ENCODE measurements around the gene GTF2IRD2.
"Not testable (repeated sequence)": the region's sequence is repeated elsewhere in the genome, so short reads cannot be mapped to it uniquely, and the experiment has no call there.

The GTF2IRD2 gene

DNA sequence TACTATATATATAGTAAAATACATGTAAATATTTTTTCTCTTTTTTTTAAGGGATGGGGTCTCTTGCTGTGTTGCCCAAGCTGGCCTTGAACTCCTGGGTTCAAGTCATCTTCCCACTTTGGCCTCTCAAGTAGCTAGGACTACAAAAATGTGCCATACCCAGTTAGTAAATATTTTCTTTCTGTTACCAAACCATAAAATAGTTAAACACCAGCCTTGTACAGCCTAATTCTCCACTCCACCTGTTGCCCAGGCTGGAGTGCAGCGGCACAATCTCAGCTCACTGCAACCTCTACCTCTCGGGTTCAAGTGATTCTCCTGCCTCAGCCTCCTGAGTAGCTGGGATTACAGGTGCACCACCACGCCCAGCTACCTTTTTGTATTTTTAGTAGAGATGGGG is 33.9 kb upstream of the GTF2IRD2 start:
- no CpG with 5 or more reads among the region's 3 CpGs for WGBS

DNA sequence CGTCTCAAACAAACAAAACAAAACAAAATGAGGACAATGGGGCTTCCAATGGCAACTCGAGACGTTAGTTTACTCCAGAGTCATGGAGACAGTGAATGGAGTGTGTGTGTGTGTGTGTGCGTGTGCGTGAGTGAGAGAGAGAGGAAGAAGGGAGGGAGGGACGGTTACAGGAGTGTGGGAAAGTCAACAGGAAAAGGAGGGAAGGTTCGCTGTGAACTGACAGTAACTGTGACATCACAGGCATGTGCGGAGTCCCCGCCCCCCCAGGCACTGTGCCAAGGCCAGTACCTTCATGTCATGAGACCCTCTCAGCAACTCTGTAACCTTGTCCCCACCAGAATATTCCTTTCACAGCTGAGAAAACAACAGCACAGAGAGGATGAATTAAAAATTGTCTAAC is 30.7 kb upstream of the GTF2IRD2 start:
- H2AK5ac ChIP-seq (ENCODE audit: low read length, severe bottlenecking); H3K27me3 ChIP-seq (ENCODE audit: control insufficient read depth in 1 of 2, insufficient read depth in 1 of 2, low read length in 2 of 2); H2BK5ac ChIP-seq (ENCODE audit: low read depth, low read length, poor library complexity, severe bottlenecking); H2BK15ac ChIP-seq (ENCODE audit: low read depth, poor library complexity, severe bottlenecking); H3K4me1 ChIP-seq (ENCODE audit: control insufficient read depth, insufficient read depth, low read depth, low read length); H3K9me3 ChIP-seq (ENCODE audit: control insufficient read depth, low read length); H4K8ac ChIP-seq (ENCODE audit: low read length); H3K23ac ChIP-seq (ENCODE audit: low read length in 2 of 2); H3K4me3 ChIP-seq (ENCODE audit: insufficient read depth in 1 of 2, low read depth in 1 of 2, low read length in 2 of 2); H4K91ac ChIP-seq (ENCODE audit: low read length); H3K79me1 ChIP-seq (replicated peaks; ENCODE audit: low read length, poor library complexity, severe bottlenecking); H3K4me2 ChIP-seq (ENCODE audit: low read length, poor library complexity, severe bottlenecking); H2BK120ac ChIP-seq (ENCODE audit: low read depth, low read length); H3K14ac ChIP-seq (ENCODE audit: low read length in 2 of 2); H3K36me3 ChIP-seq (ENCODE audit: control insufficient read depth in 1 of 2, insufficient read depth in 2 of 2, low read depth in 1 of 2, low read length in 2 of 2); H3K4ac ChIP-seq (ENCODE audit: low read depth in 1 of 2, low read length in 2 of 2); H3K27ac ChIP-seq (ENCODE audit: low read length, poor library complexity, severe bottlenecking); H3K18ac ChIP-seq (ENCODE audit: low read depth in 1 of 2, low read length in 2 of 2); H3K9ac ChIP-seq (ENCODE audit: low read length); H2AFZ ChIP-seq (ENCODE audit: low read depth, low read length); DNase-seq; H2BK12ac ChIP-seq (ENCODE audit: low read length in 2 of 2): not testable (repeated sequence)
- WGBS = no CpG with 5 or more reads among the region's 9 CpGs

More for the DNA sequence above, 33.9 kb upstream of the GTF2IRD2 start:
- not testable (repeated sequence) for H3K79me1 ChIP-seq (replicated peaks; ENCODE audit: low read length, poor library complexity, severe bottlenecking); H3K14ac ChIP-seq (ENCODE audit: low read length in 2 of 2); H2BK15ac ChIP-seq (ENCODE audit: low read depth, poor library complexity, severe bottlenecking); H3K4ac ChIP-seq (ENCODE audit: low read depth in 1 of 2, low read length in 2 of 2); H2BK120ac ChIP-seq (ENCODE audit: low read depth, low read length); H2BK12ac ChIP-seq (ENCODE audit: low read length in 2 of 2); H4K91ac ChIP-seq (ENCODE audit: low read length); H3K4me1 ChIP-seq (ENCODE audit: control insufficient read depth, insufficient read depth, low read depth, low read length); H3K9ac ChIP-seq (ENCODE audit: low read length); H3K4me2 ChIP-seq (ENCODE audit: low read length, poor library complexity, severe bottlenecking); H3K27me3 ChIP-seq (ENCODE audit: control insufficient read depth in 1 of 2, insufficient read depth in 1 of 2, low read length in 2 of 2); H3K27ac ChIP-seq (ENCODE audit: low read length, poor library complexity, severe bottlenecking); H3K23ac ChIP-seq (ENCODE audit: low read length in 2 of 2); DNase-seq; H3K4me3 ChIP-seq (ENCODE audit: insufficient read depth in 1 of 2, low read depth in 1 of 2, low read length in 2 of 2); H3K9me3 ChIP-seq (ENCODE audit: control insufficient read depth, low read length); H3K18ac ChIP-seq (ENCODE audit: low read depth in 1 of 2, low read length in 2 of 2); H2AK5ac ChIP-seq (ENCODE audit: low read length, severe bottlenecking); H2BK5ac ChIP-seq (ENCODE audit: low read depth, low read length, poor library complexity, severe bottlenecking); H3K36me3 ChIP-seq (ENCODE audit: control insufficient read depth in 1 of 2, insufficient read depth in 2 of 2, low read depth in 1 of 2, low read length in 2 of 2); H4K8ac ChIP-seq (ENCODE audit: low read length); H2AFZ ChIP-seq (ENCODE audit: low read depth, low read length)

DNA sequence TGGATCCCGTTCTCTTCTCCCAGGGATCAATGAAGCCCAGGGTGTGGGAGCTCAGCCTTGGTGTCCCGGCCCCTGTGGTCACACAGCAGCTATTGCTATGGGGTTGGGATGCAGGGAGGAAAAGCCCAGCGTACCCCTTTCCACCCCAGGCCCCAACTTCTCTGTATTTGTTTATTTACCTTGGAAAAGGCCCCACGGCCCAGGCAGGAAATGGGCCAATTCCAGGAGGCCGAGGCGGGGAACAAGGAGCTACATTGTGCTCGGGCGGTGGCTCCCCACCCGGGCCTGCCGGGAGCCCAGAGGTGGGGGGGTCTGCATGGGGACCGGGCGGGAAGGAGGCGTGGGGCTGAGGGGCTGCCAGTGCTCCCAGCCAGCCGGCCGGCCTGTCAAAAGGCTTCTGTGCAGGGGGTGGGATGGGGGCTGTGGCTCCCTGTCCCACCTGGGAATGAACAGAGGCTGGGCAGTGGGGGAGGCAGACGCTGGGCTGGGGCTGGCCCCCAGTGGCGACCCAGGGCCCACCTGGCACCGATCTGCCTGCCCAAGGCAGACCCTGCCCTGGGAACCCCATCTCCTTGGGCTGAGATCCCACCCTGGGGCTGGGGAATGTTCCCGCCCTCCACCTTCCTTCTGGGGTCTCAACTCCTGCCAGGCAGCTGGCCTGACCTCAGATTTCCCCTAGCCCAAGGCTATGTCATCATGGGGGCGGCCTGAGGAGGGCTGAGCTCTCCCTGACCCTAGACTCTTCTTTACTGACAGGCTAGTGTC is 23.5 kb upstream of the GTF2IRD2 start:
- H2BK5ac ChIP-seq (ENCODE audit: low read depth, low read length, poor library complexity, severe bottlenecking); H3K9ac ChIP-seq (ENCODE audit: low read length); H3K14ac ChIP-seq (ENCODE audit: low read length in 2 of 2); H3K4me3 ChIP-seq (ENCODE audit: insufficient read depth in 1 of 2, low read depth in 1 of 2, low read length in 2 of 2); H3K9me3 ChIP-seq (ENCODE audit: control insufficient read depth, low read length); H3K4me1 ChIP-seq (ENCODE audit: control insufficient read depth, insufficient read depth, low read depth, low read length); H2AK5ac ChIP-seq (ENCODE audit: low read length, severe bottlenecking); H3K79me1 ChIP-seq (replicated peaks; ENCODE audit: low read length, poor library complexity, severe bottlenecking); H3K27ac ChIP-seq (ENCODE audit: low read length, poor library complexity, severe bottlenecking); H2BK15ac ChIP-seq (ENCODE audit: low read depth, poor library complexity, severe bottlenecking); H3K4ac ChIP-seq (ENCODE audit: low read depth in 1 of 2, low read length in 2 of 2); H2BK12ac ChIP-seq (ENCODE audit: low read length in 2 of 2); H3K36me3 ChIP-seq (ENCODE audit: control insufficient read depth in 1 of 2, insufficient read depth in 2 of 2, low read depth in 1 of 2, low read length in 2 of 2); H4K91ac ChIP-seq (ENCODE audit: low read length); H2AFZ ChIP-seq (ENCODE audit: low read depth, low read length); H2BK120ac ChIP-seq (ENCODE audit: low read depth, low read length); H3K27me3 ChIP-seq (ENCODE audit: control insufficient read depth in 1 of 2, insufficient read depth in 1 of 2, low read length in 2 of 2); H3K4me2 ChIP-seq (ENCODE audit: low read length, poor library complexity, severe bottlenecking); H3K23ac ChIP-seq (ENCODE audit: low read length in 2 of 2); DNase-seq: not testable (repeated sequence)
- H3K18ac ChIP-seq (ENCODE audit: low read depth in 1 of 2, low read length in 2 of 2) = peak overlapping the region in 1 of 2 experiments; percentile 18
- 51% methylated on average over 4 of the region's 20 CpGs for WGBS
- peak overlapping the region; percentile 60 for H4K8ac ChIP-seq (ENCODE audit: low read length)

DNA sequence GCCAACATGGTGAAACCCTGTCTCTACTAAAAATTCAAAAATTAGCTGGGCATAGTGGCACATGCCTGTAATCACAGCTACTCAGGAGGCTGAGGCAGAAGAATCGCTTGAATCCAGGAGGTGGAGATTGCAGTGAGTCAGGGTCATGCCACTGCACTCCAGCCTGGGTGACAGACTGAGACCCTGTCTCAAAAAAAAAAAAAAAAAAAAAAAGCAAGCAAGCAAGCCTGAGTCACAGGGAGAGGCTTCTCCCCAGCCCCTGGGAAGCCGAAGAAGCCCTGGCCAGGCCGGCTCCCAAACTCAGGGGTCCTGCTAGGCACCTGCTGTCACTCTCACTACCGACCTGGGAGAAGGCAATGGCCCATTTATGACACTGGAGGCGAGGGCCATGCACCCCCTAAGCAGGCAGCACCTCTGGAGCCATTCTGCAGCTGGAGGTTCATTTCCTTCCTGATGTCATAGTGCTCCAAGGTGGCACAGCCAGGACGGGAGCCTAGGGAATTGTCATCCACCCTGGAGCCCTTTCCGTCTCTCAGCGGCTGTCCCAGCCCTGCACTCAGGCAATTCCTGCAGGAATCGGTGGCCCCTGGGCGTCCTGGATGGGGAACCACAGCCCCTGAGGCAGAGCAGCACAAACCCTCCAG is 22.8 kb upstream of the GTF2IRD2 start:
- H3K4me2 ChIP-seq (ENCODE audit: low read length, poor library complexity, severe bottlenecking); H3K79me1 ChIP-seq (replicated peaks; ENCODE audit: low read length, poor library complexity, severe bottlenecking); H3K27ac ChIP-seq (ENCODE audit: low read length, poor library complexity, severe bottlenecking); H2BK5ac ChIP-seq (ENCODE audit: low read depth, low read length, poor library complexity, severe bottlenecking); DNase-seq; H2BK12ac ChIP-seq (ENCODE audit: low read length in 2 of 2); H3K14ac ChIP-seq (ENCODE audit: low read length in 2 of 2); H3K18ac ChIP-seq (ENCODE audit: low read depth in 1 of 2, low read length in 2 of 2); H3K36me3 ChIP-seq (ENCODE audit: control insufficient read depth in 1 of 2, insufficient read depth in 2 of 2, low read depth in 1 of 2, low read length in 2 of 2); H3K4me1 ChIP-seq (ENCODE audit: control insufficient read depth, insufficient read depth, low read depth, low read length); H4K8ac ChIP-seq (ENCODE audit: low read length); H4K91ac ChIP-seq (ENCODE audit: low read length); H2AK5ac ChIP-seq (ENCODE audit: low read length, severe bottlenecking); H3K4me3 ChIP-seq (ENCODE audit: insufficient read depth in 1 of 2, low read depth in 1 of 2, low read length in 2 of 2); H3K9me3 ChIP-seq (ENCODE audit: control insufficient read depth, low read length); H2BK120ac ChIP-seq (ENCODE audit: low read depth, low read length); H2AFZ ChIP-seq (ENCODE audit: low read depth, low read length); H3K4ac ChIP-seq (ENCODE audit: low read depth in 1 of 2, low read length in 2 of 2); H2BK15ac ChIP-seq (ENCODE audit: low read depth, poor library complexity, severe bottlenecking); H3K23ac ChIP-seq (ENCODE audit: low read length in 2 of 2); H3K27me3 ChIP-seq (ENCODE audit: control insufficient read depth in 1 of 2, insufficient read depth in 1 of 2, low read length in 2 of 2); H3K9ac ChIP-seq (ENCODE audit: low read length): not testable (repeated sequence)
- no CpG with 5 or more reads among the region's 10 CpGs for WGBS
